HG02938 (cell line): ENCODE results near the gene APPL2.

ENCODE experiments used
- ATAC-seq: cut with Tn5 transposase; IDR thresholded peaks from one replicate; pipeline ENCODE4 v1.9.1; 2021; ENCODE audit warnings: mild to moderate bottlenecking, moderate library complexity; ENCODE audit not compliant: unreplicated experiment

APPL2 gene

DNA sequence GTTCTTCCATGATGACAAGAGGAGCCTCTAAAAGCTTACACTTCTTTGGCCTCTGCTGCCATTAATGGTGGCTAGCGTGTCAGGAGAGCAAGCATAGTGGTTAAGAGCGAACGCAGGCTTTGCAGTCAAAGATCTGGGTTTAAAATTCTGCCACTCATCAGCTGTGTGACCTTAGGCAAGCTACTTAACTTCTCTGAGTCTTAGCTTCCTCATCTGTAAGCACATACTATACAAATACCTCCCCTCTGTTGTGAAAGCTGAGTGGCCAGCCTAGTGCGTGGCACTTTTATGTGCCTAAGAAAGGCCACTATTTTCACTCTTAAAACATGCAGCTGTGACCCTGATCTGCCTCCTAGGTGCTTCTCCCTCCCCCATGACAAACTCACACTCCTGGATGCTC is 11.6 kb downstream of the APPL2 start:
- ATAC-seq, result no peak

DNA sequence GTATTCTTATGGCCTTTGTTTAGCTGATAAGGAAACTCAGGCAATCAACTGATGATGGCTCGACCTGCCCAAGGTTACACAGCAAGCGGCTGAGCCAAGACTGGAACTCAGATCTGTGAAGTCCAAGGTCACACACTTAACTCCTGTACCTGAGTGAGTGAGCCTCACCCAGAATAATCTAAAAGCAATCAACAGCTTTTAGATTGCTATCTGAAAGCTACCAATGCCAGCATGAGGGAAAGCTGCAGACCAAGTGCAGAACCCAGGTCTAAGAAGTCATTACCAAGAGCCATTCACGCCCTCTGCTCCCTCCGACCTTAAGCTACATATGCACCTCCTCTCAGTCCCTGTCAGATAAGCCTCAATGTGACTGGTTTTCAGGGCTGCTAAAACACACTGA is 12.1 kb downstream of the APPL2 start:
- no peak for ATAC-seq

DNA sequence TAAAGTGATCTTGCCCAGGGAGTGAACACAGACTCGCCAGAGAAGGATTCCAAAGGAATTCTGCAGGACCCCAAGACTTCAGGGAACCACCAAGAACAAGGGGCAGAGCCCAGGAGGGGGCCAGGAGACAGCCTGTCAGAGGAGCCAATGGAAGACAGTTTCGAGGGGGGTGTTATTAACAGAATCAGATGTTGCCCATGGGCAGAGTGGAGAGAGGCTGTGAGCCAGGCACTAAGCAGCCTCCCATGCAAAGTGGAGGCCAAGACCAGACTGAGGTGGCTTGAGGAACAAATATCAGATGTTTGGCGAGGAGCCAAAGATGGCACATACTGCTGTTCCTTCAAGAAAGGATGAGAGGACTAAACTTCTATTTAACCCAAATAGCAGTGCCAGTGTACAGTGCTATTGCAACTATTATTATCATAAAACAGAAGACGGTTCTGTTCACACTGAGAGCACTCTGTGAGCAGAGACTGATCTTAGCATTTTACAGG is 12.6 kb downstream of the APPL2 start:
- no peak for ATAC-seq

DNA sequence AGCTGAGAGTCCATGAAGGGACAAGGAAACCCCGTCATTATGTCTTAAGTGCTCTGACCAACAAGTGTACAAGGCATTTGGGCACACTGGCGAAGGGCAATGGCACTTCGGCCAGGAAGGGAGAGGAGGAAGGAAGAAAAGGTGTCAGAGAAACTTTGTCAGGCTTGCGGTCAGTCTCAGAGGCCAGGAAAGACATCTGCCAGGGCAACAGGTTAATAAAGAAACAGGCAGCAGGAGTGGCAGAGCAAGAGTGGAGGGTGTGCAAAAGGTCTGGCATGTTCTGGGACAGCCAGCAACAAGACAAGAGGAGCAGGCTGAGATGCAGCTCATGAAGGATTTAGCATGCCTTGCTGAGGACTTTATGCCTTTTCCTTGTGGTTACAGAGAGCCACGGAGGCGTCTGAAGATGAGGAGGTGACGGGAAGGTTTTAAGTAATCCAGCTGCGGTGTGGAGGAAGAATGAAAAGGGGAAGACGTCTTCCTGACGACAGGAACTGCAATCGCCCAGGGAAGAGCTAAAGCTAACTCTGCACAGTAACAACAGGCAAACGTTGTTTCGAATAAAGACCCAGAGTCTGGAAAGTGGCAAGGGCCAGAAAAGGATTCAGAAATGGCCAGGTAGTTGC is 13.1 kb downstream of the APPL2 start:
- ATAC-seq, result no peak

DNA sequence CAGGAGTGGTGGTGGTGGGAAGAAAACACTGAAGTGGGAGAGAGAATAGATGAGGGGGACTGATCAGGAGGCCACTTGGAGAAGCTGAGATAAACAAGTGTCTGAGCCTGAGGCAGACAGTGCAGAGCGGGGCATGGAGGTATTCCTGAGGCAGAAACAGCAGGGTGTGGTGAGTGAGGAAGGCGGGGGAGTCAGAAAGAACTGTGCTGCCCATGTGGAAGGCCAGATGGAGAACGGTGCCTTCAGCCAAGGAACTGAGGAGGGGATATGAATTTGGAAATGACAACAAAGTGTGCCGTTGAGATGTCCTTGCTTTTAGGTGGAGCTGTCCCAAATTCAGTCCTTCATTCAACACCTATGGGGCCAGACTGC is 13.7 kb downstream of the APPL2 start:
- no peak for ATAC-seq

DNA sequence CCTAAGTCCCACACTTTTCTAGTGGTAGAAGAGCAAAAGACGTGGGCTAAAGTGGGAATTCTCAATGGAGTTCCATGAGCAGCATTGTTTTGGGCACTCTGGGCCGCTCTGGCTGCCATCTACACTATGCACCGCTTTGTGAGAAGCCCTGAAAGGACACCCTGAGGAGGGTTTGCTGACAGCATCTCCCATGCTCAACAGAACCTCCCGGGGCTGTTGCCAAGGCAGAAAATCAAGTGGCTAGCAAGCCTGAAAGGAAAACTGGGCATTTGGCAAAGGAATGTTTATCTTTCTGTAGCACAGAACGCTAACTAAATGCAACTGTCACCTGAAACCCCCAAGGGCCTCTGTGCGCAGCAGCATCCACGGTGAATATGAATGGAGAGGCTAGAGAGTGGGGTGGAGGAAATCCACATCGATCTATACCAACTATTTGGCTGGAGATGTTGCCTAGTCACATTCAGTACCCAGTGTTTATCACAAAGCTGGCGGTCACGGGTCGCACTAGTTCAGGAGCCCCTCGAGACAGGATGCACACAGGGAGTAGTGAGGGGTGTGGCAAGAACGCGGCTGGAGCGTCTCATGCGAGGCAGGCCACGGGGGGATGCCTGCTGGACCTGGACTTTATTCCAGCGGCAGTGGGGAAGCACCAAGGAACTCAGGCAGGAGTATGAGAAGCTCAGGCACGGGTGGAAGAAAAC is 14.2 kb downstream of the APPL2 start:
- no peak for ATAC-seq

DNA sequence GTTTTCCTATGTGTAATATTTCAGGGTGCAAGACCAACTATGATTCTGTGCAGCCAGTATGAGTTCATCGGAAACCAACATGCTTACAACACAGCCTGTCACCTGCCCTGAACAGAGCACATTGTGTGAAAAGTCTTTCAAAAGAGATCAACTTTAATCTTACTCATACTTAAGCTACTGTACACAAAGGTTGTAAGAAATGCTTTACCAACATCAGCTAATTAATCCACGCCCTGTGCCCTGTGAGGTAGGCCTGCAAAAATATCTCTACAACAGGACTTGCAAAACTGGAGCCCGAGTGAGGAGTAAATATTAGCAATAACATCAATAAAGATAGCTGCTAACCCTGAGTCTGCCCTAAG is 15.1 kb downstream of the APPL2 start:
- no peak for ATAC-seq

DNA sequence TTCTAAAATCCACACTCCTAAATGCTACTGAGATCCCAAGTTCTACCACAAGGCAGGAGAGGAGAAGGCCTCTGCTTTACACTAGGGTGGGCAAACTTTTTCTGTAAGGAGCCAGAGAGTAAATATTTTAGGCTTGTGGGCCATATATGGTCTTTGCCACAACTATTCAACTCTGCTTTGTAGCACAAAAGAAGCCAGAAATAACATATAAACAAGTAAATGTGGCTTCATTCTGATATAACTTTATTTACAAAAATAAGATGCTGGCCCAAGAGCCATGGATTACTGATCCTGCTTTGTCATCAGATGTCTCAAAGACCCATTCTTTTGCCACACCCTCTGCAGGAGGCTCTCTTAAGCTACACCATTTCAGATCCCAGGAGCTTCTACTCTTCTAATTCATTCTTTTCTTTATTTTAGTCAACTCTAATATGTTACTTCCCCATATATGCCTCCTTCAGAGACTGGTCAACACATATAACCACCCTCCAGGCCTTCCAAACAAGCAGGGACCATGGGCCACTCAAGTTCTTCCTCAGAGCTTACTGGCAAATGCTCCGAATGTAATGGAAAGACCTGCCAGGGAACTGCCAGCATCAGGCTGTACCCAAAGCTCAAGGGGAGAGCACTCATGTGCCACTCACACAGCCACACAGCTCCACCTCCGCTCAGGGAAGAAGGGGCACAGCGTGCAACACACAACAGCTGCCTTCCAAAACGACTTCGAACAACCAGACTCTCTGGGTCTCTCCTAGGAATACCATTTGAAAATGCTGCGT is 15.6 kb downstream of the APPL2 start:
- no peak for ATAC-seq

DNA sequence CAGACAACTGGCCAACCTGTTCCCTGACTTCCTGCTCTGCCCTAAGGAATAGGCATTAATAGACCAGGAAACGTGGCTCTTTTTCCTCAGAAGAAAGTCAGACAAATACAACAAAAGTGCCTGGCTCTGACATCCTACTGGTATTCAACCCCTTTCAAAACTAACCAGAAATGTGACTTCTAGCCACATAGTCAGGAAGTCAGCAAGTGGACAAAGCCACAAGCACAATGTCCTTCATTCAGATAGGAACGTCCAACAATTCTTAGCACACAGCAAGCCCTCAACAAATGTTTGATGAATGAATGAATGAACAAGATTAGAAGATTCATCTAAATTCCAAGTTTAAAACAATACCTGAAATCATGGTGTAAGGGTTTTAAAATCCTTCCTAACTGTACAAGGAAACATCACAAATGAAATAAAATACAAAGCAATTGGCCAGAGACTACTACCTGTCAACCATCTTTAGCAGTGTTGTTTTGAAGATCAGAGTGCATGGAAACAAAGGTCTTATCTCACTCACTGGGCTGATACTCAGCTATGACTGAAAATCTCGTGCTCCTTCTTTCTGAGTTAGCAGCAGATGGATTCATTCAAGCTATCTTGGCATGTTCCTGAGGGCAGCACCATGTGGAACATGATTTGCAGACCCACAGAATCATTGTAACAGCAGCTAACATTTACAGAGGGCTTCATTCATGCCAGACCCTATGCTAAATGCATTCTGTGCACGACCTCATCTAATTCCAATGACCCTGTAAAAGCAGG is 16.5 kb downstream of the APPL2 start:
- no peak for ATAC-seq

DNA sequence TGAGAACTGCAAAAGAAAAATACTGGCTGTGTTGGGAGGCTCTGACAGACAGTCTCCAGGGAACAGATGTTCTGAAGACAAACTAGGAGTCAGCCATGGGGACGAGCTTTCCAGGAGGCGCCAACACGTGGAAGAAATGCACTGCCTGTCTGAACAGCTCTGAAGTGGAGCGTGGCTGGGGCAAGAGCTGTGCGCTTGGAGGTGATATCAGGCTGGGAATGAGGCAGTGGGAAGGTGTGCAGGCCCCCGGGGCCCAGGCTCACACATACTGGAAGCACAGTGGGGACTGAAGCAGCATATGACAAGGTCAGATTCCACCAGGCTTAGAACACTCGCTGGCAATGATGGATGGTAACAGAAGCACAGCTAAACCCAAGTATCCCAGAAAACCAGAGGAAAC is 17.5 kb downstream of the APPL2 start:
- ATAC-seq, result no peak

DNA sequence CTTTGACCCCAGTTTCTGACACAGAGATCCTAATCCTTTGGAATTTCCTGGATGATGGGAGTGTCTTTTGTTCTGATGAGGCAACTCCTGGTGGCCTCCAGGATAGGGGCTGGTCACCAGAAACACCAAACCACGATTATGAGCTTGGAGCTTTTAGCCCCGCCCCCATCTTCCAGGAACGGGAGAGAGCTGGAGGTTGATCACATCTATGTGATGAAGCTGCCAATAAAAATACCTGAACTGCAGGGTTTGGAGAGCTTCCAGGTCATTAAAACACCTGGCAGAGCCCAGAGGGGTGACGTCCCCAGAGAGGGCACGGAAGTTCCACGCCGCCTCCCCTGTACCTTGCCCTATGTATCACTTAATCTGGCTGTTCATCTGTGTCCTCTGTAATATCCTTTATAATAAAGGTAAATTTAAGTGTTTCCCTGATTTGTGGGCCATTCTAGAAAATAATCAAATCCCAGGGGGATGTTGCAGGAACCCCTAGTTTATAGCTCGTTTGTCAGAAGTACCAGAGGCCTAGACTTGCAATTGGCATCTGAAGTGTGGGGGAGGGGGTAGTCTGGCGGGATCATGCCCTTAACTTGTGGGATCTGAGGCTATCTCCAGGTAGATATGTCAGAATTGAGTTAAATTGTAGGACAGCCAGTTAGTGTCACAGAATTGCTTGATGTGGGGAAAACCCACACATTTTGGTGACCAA is 21.2 kb downstream of the APPL2 start:
- ATAC-seq, result no peak

DNA sequence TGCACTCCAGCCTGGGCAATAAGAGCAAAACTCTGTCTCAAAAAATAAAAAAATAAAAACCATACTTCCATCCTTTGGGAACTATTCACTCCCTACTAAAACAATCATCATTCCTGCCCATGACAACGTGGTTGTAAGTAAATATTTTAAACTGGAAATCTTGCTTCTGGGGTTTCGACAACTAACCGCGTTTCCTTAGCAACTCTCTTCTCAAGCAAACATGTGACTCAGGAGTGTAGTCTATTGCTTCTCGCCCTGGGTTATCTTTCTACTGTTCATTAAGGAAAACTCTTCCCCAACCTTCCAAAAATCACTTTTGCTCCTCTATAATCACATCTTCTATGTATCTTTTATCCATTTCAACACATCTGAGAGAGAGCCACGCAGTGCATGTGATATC is 21.8 kb downstream of the APPL2 start:
- no peak for ATAC-seq

DNA sequence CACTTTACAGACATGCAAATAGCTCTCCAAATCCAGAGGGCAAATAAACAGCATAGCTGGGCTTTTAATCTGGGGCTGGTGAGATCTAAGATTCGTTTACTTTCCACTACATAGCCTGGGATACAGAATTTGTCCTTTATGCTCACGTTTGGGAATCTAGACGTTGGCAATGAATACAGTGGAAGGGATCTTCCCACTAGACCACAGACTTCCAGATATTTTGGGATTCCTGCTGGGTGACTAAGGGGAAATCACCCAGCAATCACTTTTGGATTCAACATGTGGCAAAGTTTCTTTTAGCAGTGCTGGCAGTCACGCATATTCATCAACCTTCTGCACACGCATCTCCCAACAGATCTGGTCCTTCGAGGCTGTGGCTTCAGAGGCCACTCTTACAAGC is 23.5 kb downstream of the APPL2 start:
- ATAC-seq, result no peak

DNA sequence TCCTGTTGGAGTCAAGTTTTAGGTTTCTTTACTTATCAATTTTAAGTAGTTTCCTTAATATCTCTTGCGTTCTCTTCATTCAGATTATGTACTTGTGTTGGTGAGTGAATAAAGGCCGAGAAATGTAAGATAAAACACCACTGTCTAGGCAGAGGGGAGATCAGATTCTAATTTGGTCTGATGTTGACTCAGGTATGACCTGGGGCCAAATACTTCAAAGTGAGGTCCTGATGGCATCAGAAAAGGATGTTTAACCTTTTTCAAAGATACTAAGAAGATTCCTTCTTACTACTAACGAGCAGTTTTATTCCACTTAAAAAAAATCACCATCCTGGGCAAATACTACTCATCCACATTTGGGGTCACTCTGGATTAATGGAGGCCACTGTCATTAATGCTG is 26.9 kb downstream of the APPL2 start:
- no peak for ATAC-seq

DNA sequence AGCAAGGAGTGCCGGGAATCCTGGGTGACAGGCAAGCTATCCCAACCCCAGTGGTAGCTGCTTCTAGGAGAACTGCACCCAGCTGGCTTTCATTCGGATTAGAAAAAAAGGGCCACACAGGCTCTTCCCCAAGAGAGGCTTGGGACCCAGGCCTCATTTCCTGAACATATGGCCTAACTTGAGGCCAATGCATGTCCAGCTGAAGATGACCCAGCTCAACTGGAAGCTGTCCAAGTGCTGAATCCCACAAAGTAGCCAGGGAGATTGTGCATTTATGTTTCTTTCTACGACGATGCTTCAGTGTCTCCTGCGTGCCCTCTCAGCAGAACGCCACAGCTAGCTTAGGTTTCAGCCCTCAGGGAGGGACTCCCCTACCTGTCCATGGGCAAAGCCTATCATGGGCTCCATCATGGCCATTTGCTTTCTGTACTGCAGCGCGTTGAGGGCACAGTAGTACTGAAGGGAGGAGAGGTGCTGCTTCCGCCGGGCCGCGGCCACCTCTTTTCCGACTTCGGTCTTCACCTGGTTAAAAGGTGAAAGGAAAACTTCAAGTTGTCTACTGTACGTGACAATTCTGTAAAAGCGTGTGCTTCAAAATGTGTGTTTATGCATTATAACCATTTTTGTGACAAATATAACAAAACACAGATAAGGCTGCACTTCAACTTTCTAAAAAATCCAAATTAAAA is 29.1 kb downstream of the APPL2 start:
- ATAC-seq, result no peak

DNA sequence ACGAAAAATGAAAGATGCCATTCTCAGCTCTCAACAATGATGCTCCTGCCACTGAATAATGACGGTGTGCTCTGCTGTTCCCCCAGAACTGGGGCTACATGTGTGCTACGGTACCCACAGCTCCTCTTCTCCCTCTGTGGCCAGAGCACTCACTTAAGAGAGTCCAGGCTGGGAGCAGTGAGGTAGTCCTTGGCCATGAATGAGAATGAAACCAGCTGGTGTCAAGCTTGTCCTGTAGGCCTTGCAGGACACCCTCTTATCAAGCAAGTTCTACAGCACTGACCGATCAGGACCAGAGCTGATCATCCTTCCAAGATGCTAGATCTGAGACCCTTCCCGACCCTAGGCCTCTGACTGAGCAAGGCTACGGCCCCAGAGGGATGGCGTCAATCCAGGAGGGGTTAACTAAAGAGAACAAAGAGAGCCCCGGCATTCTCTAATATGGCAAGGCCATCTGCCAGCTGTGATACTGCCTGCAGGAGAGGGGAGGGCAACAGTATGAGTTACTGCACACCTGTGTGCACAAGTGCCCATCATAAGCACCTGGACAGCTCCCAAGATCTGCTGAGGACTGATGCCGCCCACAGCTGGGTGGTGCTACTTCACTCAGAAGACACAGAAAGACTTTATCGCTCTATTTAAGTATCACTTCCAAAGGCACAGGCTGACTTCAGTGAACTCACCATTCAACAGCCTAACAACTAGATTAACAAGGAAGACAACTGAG is 30.5 kb downstream of the APPL2 start:
- no peak for ATAC-seq

DNA sequence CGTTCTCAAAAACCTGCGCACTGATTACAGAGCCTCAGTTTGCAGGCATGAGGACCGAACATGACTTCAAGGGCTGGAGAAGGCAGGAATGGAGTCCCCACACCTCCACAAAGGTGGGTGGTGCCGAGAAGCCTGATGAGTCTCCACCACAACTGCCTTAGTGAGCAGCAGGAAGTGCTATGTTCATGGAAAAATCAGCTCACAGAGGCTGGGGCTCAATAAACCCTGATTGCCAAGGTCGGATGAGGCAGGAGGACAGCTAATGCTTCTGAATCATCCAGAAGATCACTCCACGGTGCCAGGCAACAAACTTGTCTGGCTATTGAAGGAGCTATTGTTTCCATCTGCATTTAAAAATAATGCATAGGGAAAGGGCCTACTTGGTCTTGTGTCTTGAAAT is 31.1 kb downstream of the APPL2 start:
- ATAC-seq, result no peak

DNA sequence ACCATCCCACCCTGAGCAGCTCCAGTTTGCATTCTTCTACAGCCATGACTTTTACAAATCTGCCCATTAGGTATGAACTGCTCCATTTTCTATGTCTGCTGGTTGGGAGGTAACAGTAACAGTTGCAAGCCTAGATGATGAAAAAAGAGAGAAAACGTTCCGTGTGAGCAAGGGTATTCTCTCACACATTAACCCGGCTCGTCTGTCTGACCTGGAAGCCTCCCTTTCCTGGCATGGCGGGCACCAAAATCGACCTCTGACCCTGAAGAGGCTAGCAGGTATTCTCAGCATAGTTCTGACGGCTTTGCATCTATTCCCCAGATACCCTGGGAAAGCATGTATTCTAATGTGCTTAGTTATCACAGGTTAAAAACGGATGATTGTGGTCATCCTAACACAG is 31.8 kb downstream of the APPL2 start:
- ATAC-seq, result no peak

DNA sequence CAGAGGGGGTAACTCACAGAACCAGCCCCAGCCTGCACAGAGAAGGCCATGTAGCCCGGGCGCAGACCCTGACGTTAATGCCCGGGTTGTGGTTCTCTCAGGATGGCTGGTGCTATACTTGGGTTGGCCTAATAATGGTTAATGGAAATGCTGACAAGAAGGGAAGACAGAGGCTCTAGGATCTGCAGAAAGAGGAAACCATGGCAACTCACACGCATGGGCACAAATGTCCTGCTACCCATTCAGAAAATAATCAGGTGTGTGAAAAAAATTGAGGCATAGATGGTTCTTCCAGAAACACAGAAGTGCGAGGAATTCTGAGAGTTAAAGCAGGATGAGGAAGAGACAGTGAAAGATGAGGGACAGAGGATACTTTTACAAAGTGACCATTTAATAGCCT is 33.8 kb downstream of the APPL2 start:
- no peak for ATAC-seq

DNA sequence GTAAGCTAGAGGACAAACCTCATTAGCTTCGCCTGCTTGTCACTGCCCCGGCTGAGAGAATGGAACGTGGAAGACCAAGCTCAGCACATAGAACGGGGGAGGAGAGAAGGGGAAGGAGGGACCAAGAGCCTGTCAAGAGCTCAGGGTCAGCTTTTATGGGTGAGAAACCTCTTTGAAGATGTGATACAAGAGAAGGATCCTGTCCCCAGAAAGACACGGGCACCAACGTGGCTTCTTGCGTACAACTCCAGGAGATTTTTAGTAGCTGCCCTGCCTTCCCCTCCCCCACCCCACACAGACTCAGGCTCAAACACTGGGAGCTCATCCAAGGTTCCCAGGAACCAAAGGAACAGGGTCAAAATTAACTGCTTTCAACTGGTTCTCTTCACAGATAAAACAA is 34.7 kb downstream of the APPL2 start:
- no peak for ATAC-seq
